ENCODE measurements around the gene MTR. TPM values are rescaled to one million over a fixed set of nuclear protein-coding genes. Genes with fewer than 3 reads are reported as not detected.

Gene MTR
- total and polyA plus RNA-seq, 7 experiments from 2014 or later: 19.8 to 78.8 (median 46.4) TPM

GRCh38 chr1:236819856-236820255 is 24.8 kb downstream of the MTR start:
- peak overlapping the region in 1 of 9 donors; percentile 35 for H3K27ac Mint-ChIP-seq
- intact Hi-C loops (cut with micrococcal nuclease): no loop called here
- Histone ChIP-seq H3K9me3 (ENCODE audit: control insufficient read depth in 2 of 3, low read length in 3 of 3) (no peaks in the 10 kb centered on the region), H3K4me1 (ENCODE audit: control insufficient read depth in 2 of 2, insufficient read depth in 2 of 2, low read length in 2 of 2) (no peaks in the 10 kb centered on the region), H3K27ac (ENCODE audit: low read depth, low read length) (no peak overlapping the region), H3K36me3 (ENCODE audit: control insufficient read depth in 2 of 3, insufficient read depth in 3 of 3, low read length in 3 of 3) (peaks cover 9 to 60% (median 18%) of the 10 kb centered on the region in 3 experiments), H3K27me3 (ENCODE audit: control insufficient read depth in 2 of 2, insufficient read depth in 2 of 2, low read length in 2 of 2) (no peaks in the 10 kb centered on the region), H3K4me3 (ENCODE audit: low read length) (no peak overlapping the region)
- no peaks in the 10 kb centered on the region for H3K27me3 Mint-ChIP-seq
- CTCF ChIA-PET: interaction anchor here (0.6 kb wide), 1 partner anchor 52 kb away, joined by 3 read pairs; no protein-coding TSS in a partner anchor
- H3K36me3 Mint-ChIP-seq: peaks cover 14 to 68% (median 29%) of the 10 kb centered on the region in 5 donors
- DNase-seq (no peak), ATAC-seq (no peak)
- H3K9me3 Mint-ChIP-seq: no peaks in the 10 kb centered on the region
- peak overlapping the region in 1 of 10 donors; percentile 34 for H3K4me3 Mint-ChIP-seq
- POLR2A ChIA-PET: no interaction called here
- H3K4me1 Mint-ChIP-seq: peaks cover 4 to 21% (median 20%) of the 10 kb centered on the region in 7 donors

- no peak overlapping the region for H3K4me3 ChIP-seq (ENCODE audit: low read length)
- H3K36me3 Mint-ChIP-seq: peaks cover 13 to 67% (median 34%) of the 10 kb centered on the region in 5 donors
- peak overlapping the region in 1 of 9 donors; percentile 14 for H3K27ac Mint-ChIP-seq
- intact Hi-C loops (cut with micrococcal nuclease): no loop called here
- CTCF ChIA-PET: no interaction called here
- POLR2A ChIA-PET: no interaction called here
- no peaks in the 10 kb centered on the region for H3K9me3 Mint-ChIP-seq
- no peaks in the 10 kb centered on the region for H3K9me3 ChIP-seq (ENCODE audit: control insufficient read depth in 2 of 3, low read length in 3 of 3)
- H3K27me3 Mint-ChIP-seq: no peaks in the 10 kb centered on the region
- H3K27ac ChIP-seq (ENCODE audit: low read depth, low read length): no peak overlapping the region
- ATAC-seq: no peak
- no peak for DNase-seq
- H3K4me1 Mint-ChIP-seq: peaks cover 4 to 21% (median 20%) of the 10 kb centered on the region in 7 donors
- H3K27me3 ChIP-seq (ENCODE audit: control insufficient read depth in 2 of 2, insufficient read depth in 2 of 2, low read length in 2 of 2): no peaks in the 10 kb centered on the region
- no peaks in the 10 kb centered on the region for H3K4me1 ChIP-seq (ENCODE audit: control insufficient read depth in 2 of 2, insufficient read depth in 2 of 2, low read length in 2 of 2)
- peaks cover 12 to 60% (median 18%) of the 10 kb centered on the region in 3 experiments for H3K36me3 ChIP-seq (ENCODE audit: control insufficient read depth in 2 of 3, insufficient read depth in 3 of 3, low read length in 3 of 3)
- no peak overlapping the region for H3K4me3 Mint-ChIP-seq
These were observed 26.1 kb downstream of the MTR start for GRCh38 chr1:236821091-236821627.

DNA sequence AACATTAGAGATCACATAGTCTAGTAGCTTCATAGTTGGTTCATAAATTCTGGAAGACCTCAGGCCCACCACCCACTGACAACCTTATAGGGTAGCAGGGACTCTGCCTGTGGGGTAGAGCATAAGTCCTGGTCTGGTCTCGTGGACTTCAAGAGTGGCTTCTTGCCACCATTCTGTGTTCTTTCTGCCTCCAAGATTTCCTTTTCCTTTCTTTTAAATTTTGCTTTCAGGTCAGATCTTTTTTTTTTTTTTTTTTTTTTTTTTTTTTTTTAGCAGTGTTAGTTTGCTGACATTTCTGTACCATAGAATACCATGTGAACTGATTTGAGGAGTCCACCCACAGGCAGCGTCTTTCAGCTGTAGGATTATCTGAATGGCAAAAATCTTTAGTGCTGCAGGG is 28.5 kb downstream of the MTR start:
- Histone ChIP-seq H3K9me3 (ENCODE audit: control insufficient read depth in 2 of 3, low read length in 3 of 3) (no peaks in the 10 kb centered on the region), H3K4me1 (ENCODE audit: control insufficient read depth in 2 of 2, insufficient read depth in 2 of 2, low read length in 2 of 2) (no peaks in the 10 kb centered on the region), H3K27me3 (ENCODE audit: control insufficient read depth in 2 of 2, insufficient read depth in 2 of 2, low read length in 2 of 2) (no peaks in the 10 kb centered on the region), H3K27ac (ENCODE audit: low read depth, low read length) (no peak overlapping the region), H3K4me3 (ENCODE audit: low read length) (no peak overlapping the region), H3K36me3 (ENCODE audit: control insufficient read depth in 2 of 3, insufficient read depth in 3 of 3, low read length in 3 of 3) (peaks cover 15 to 60% (median 24%) of the 10 kb centered on the region in 3 experiments)
- ChIA-PET POLR2A (no interaction called here), CTCF (no interaction called here)
- H3K36me3 Mint-ChIP-seq: peaks cover 25 to 68% (median 40%) of the 10 kb centered on the region in 5 donors
- ATAC-seq (no peak), DNase-seq (no peak)
- no peak overlapping the region for H3K4me3 Mint-ChIP-seq
- peaks cover 4 to 21% (median 12%) of the 10 kb centered on the region in 7 donors for H3K4me1 Mint-ChIP-seq
- no peaks in the 10 kb centered on the region for H3K27me3 Mint-ChIP-seq
- no peak overlapping the region for H3K27ac Mint-ChIP-seq
- intact Hi-C loops (cut with micrococcal nuclease): no loop called here
- no peaks in the 10 kb centered on the region for H3K9me3 Mint-ChIP-seq

DNA sequence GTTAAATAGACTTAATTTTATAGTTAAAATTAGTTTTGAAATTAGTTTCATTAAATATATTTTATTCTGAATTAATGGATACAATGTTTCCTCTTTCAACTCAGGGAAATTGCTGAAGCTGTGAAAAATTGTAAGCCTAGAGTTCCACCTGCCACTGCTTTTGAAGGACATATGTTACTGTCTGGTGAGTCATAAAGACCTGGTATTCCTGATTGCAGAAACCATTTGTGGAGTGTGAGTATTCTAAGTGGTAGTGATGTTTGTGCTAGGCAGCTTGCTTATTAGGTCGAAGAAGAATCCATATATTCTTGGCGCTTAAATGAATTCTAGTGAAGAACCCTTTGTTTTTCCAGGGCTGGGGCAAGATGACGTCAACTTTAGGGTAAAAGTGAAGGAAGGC is 34.0 kb downstream of the MTR start:
- Mint-ChIP-seq H3K4me1 (peaks cover 0 to 6% (median 0%) of the 10 kb centered on the region in 7 donors), H3K36me3 (peaks cover 34 to 68% (median 38%) of the 10 kb centered on the region in 5 donors), H3K9me3 (no peaks in the 10 kb centered on the region), H3K27me3 (no peaks in the 10 kb centered on the region), H3K4me3 (no peak overlapping the region), H3K27ac (no peak overlapping the region)
- ChIA-PET CTCF (no interaction called here), POLR2A (no interaction called here)
- ATAC-seq: no peak
- H3K27me3 ChIP-seq (ENCODE audit: control insufficient read depth in 2 of 2, insufficient read depth in 2 of 2, low read length in 2 of 2): no peaks in the 10 kb centered on the region
- H3K4me1 ChIP-seq (ENCODE audit: control insufficient read depth in 2 of 2, insufficient read depth in 2 of 2, low read length in 2 of 2): no peaks in the 10 kb centered on the region
- no peak overlapping the region for H3K4me3 ChIP-seq (ENCODE audit: low read length)
- DNase-seq: no peak
- intact Hi-C loops (cut with micrococcal nuclease): no loop called here
- peaks cover 38 to 90% (median 39%) of the 10 kb centered on the region in 3 experiments for H3K36me3 ChIP-seq (ENCODE audit: control insufficient read depth in 2 of 3, insufficient read depth in 3 of 3, low read length in 3 of 3)
- H3K27ac ChIP-seq (ENCODE audit: low read depth, low read length): no peak overlapping the region
- H3K9me3 ChIP-seq (ENCODE audit: control insufficient read depth in 2 of 3, low read length in 3 of 3): no peaks in the 10 kb centered on the region

DNA sequence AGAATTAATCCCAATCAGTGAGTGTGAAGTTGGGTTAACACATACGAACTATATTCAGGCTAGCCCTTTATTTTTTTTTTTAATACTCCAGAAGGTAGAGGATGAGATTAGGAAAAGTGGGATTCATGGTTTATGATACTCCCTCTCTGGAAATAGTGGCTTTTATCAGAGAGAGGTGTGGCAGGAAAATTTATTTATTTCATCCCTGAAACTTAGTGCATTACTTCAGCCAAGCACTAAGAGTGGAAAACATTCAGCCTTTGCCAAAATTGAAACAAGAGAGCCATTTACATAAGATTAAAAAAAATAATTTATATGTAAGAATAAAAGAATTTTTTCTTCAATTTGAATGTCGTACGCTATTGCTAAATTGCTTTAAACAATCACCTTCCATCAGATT is 35.0 kb downstream of the MTR start:
- Mint-ChIP-seq H3K27ac (no peak overlapping the region), H3K36me3 (peaks cover 35 to 70% (median 42%) of the 10 kb centered on the region in 5 donors), H3K27me3 (no peaks in the 10 kb centered on the region), H3K9me3 (no peaks in the 10 kb centered on the region), H3K4me1 (peaks cover 3 to 9% (median 5%) of the 10 kb centered on the region in 7 donors), H3K4me3 (no peak overlapping the region)
- ATAC-seq (no peak), DNase-seq (no peak)
- Histone ChIP-seq H3K36me3 (ENCODE audit: control insufficient read depth in 2 of 3, insufficient read depth in 3 of 3, low read length in 3 of 3) (peaks cover 31 to 89% (median 42%) of the 10 kb centered on the region in 3 experiments), H3K27me3 (ENCODE audit: control insufficient read depth in 2 of 2, insufficient read depth in 2 of 2, low read length in 2 of 2) (no peaks in the 10 kb centered on the region), H3K4me3 (ENCODE audit: low read length) (no peak overlapping the region), H3K27ac (ENCODE audit: low read depth, low read length) (no peak overlapping the region), H3K4me1 (ENCODE audit: control insufficient read depth in 2 of 2, insufficient read depth in 2 of 2, low read length in 2 of 2) (no peaks in the 10 kb centered on the region), H3K9me3 (ENCODE audit: control insufficient read depth in 2 of 3, low read length in 3 of 3) (no peaks in the 10 kb centered on the region)
- intact Hi-C loops (cut with micrococcal nuclease): no loop called here
- CTCF ChIA-PET: no interaction called here
- POLR2A ChIA-PET: no interaction called here

GRCh38 chr1:236830560-236830959 is 35.5 kb downstream of the MTR start:
- H3K27me3 Mint-ChIP-seq: no peaks in the 10 kb centered on the region
- peaks cover 39 to 72% (median 45%) of the 10 kb centered on the region in 5 donors for H3K36me3 Mint-ChIP-seq
- ChIA-PET CTCF (no interaction called here), POLR2A (no interaction called here)
- no peak overlapping the region for H3K27ac Mint-ChIP-seq
- ATAC-seq (no peak), DNase-seq (no peak)
- intact Hi-C loops (cut with micrococcal nuclease): no loop called here
- H3K4me1 ChIP-seq (ENCODE audit: control insufficient read depth in 2 of 2, insufficient read depth in 2 of 2, low read length in 2 of 2): no peaks in the 10 kb centered on the region
- H3K9me3 ChIP-seq (ENCODE audit: control insufficient read depth in 2 of 3, low read length in 3 of 3): no peaks in the 10 kb centered on the region
- peaks cover 28 to 90% (median 42%) of the 10 kb centered on the region in 3 experiments for H3K36me3 ChIP-seq (ENCODE audit: control insufficient read depth in 2 of 3, insufficient read depth in 3 of 3, low read length in 3 of 3)
- no peak overlapping the region for H3K4me3 ChIP-seq (ENCODE audit: low read length)
- no peak overlapping the region for H3K4me3 Mint-ChIP-seq
- H3K4me1 Mint-ChIP-seq: peaks cover 5 to 11% (median 7%) of the 10 kb centered on the region in 7 donors
- H3K9me3 Mint-ChIP-seq: no peaks in the 10 kb centered on the region
- no peaks in the 10 kb centered on the region for H3K27me3 ChIP-seq (ENCODE audit: control insufficient read depth in 2 of 2, insufficient read depth in 2 of 2, low read length in 2 of 2)
- H3K27ac ChIP-seq (ENCODE audit: low read depth, low read length): no peak overlapping the region

GRCh38 chr1:236833575-236833974 is 38.5 kb downstream of the MTR start:
- peaks cover 5 to 21% (median 7%) of the 10 kb centered on the region in 7 donors for H3K4me1 Mint-ChIP-seq
- intact Hi-C loops (cut with micrococcal nuclease): no loop called here
- no peak for DNase-seq
- H3K9me3 ChIP-seq (ENCODE audit: control insufficient read depth in 2 of 3, low read length in 3 of 3): no peaks in the 10 kb centered on the region
- H3K9me3 Mint-ChIP-seq: no peaks in the 10 kb centered on the region
- peaks cover 28 to 89% (median 38%) of the 10 kb centered on the region in 3 experiments for H3K36me3 ChIP-seq (ENCODE audit: control insufficient read depth in 2 of 3, insufficient read depth in 3 of 3, low read length in 3 of 3)
- H3K4me3 ChIP-seq (ENCODE audit: low read length): no peak overlapping the region
- ChIA-PET POLR2A (no interaction called here), CTCF (no interaction called here)
- ATAC-seq: no peak
- no peak overlapping the region for H3K4me3 Mint-ChIP-seq
- H3K27me3 Mint-ChIP-seq: no peaks in the 10 kb centered on the region
- peaks cover 39 to 74% (median 41%) of the 10 kb centered on the region in 5 donors for H3K36me3 Mint-ChIP-seq
- H3K27ac Mint-ChIP-seq: no peak overlapping the region
- H3K27me3 ChIP-seq (ENCODE audit: control insufficient read depth in 2 of 2, insufficient read depth in 2 of 2, low read length in 2 of 2): no peaks in the 10 kb centered on the region
- H3K4me1 ChIP-seq (ENCODE audit: control insufficient read depth in 2 of 2, insufficient read depth in 2 of 2, low read length in 2 of 2): no peaks in the 10 kb centered on the region
- H3K27ac ChIP-seq (ENCODE audit: low read depth, low read length): no peak overlapping the region
